H9 (cell line): ENCODE measurements around the gene SDHAF4. TPM values are rescaled to one million over a fixed set of nuclear protein-coding genes. Genes with fewer than 3 reads are reported as not detected.

ENCODE experiments used
- DNase-seq: peaks from one replicate; pipeline ENCODE4 v3.0.0-alpha.2; 2017
- H2AFZ ChIP-seq: one replicate; pipeline ENCODE4 v1.6.1; 2013; ENCODE audit warnings: mild to moderate bottlenecking, low read length, control low read depth, moderate library complexity
- H2AK5ac ChIP-seq: 2 replicates; pipeline ENCODE4 v1.6.1; 2013; ENCODE audit warnings: low read length, control low read depth, mixed read lengths; ENCODE audit not compliant: insufficient read length
- H2BK120ac ChIP-seq: one replicate; pipeline ENCODE4 v1.6.1; 2013; ENCODE audit warnings: low read depth, mild to moderate bottlenecking, low read length, control low read depth, inconsistent platforms; ENCODE audit not compliant: poor library complexity, severe bottlenecking
- H2BK12ac ChIP-seq: 2 replicates; pipeline ENCODE4 v1.6.1; 2013; ENCODE audit warnings: low read length, control low read depth, mixed read lengths, low read depth; ENCODE audit not compliant: insufficient read length
- H2BK15ac ChIP-seq: 2 replicates; pipeline ENCODE4 v1.6.1; 2013; ENCODE audit warnings: low read depth, low read length, control low read depth
- H2BK20ac ChIP-seq: one replicate; pipeline ENCODE4 v1.6.1; 2013; ENCODE audit warnings: low read depth, mild to moderate bottlenecking, low read length, control low read depth, inconsistent platforms; ENCODE audit not compliant: poor library complexity, severe bottlenecking
- H2BK5ac ChIP-seq: 2 replicates; pipeline ENCODE4 v1.6.1; 2013; ENCODE audit warnings: low read length, control low read depth, mixed read lengths; ENCODE audit not compliant: insufficient read length
- H3K14ac ChIP-seq: 2 replicates; pipeline ENCODE4 v1.6.1; 2013; ENCODE audit warnings: low read length, control low read depth; ENCODE audit not compliant: insufficient read depth
- H3K18ac ChIP-seq: 2 replicates; pipeline ENCODE4 v1.6.1; 2013; ENCODE audit warnings: low read depth, mild to moderate bottlenecking, mixed read lengths, low read length, control low read depth; ENCODE audit not compliant: insufficient read length
- H3K23ac ChIP-seq: 2 replicates; pipeline ENCODE4 v1.6.1; 2013; ENCODE audit warnings: low read length, control low read depth, mixed read lengths, low read depth; ENCODE audit not compliant: insufficient read length
- H3K23me2 ChIP-seq: 2 replicates; pipeline ENCODE4 v1.6.1; 2013; ENCODE audit warnings: low read depth, mild to moderate bottlenecking, mixed read lengths, low read length, control low read depth; ENCODE audit not compliant: insufficient read length, poor library complexity, severe bottlenecking
- H3K27ac ChIP-seq: 2 replicates; pipeline ENCODE4 v1.5.1; 2013; ENCODE audit warnings: low read length, control low read depth, mixed read lengths, low read depth; ENCODE audit not compliant: insufficient read length
- H3K27me3 ChIP-seq: 2 replicates; pipeline ENCODE4 v1.6.1; 2013; ENCODE audit warnings: low read length, control low read depth, inconsistent platforms; ENCODE audit not compliant: insufficient read depth
- H3K4ac ChIP-seq: 2 replicates; pipeline ENCODE4 v1.6.1; 2013; ENCODE audit warnings: low read depth, mild to moderate bottlenecking, control low read depth, inconsistent platforms, low read length, moderate library complexity
- H3K4me1 ChIP-seq: 2 replicates; pipeline ENCODE4 v1.6.1; 2013; ENCODE audit warnings: low read length, control low read depth, inconsistent platforms; ENCODE audit not compliant: insufficient read depth
- H3K4me2 ChIP-seq: 2 replicates; pipeline ENCODE4 v1.6.1; 2013; ENCODE audit warnings: low read length, control low read depth, mixed read lengths; ENCODE audit not compliant: insufficient read length, insufficient read depth
- H3K56ac ChIP-seq: 2 replicates; pipeline ENCODE4 v1.6.1; 2013; ENCODE audit warnings: low read depth, mild to moderate bottlenecking, mixed read lengths, low read length, control low read depth; ENCODE audit not compliant: insufficient read length
- H3K79me1 ChIP-seq: 2 replicates; pipeline ENCODE4 v1.6.1; 2013; ENCODE audit warnings: low read depth, mild to moderate bottlenecking, moderate library complexity, low read length, control low read depth, inconsistent platforms; ENCODE audit not compliant: insufficient read depth, poor library complexity, severe bottlenecking
- H3K79me2 ChIP-seq: 2 replicates; pipeline ENCODE4 v1.6.1; 2013; ENCODE audit warnings: low read length, control low read depth, inconsistent platforms; ENCODE audit not compliant: insufficient read depth
- H3K9ac ChIP-seq: 2 replicates; pipeline ENCODE4 v1.6.1; 2013; ENCODE audit warnings: low read length, control low read depth, mixed read lengths; ENCODE audit not compliant: insufficient read length; ENCODE audit errors: extremely low read depth
- H3K9me3 ChIP-seq: one replicate; pipeline ENCODE4 v1.6.1; 2013; ENCODE audit warnings: low read depth, low read length, inconsistent platforms; ENCODE audit not compliant: control insufficient read depth
- H3T11ph ChIP-seq: one replicate; pipeline ENCODE4 v1.6.1; 2013; ENCODE audit warnings: mild to moderate bottlenecking, low read length, control low read depth, inconsistent platforms
- H4K20me1 ChIP-seq: one replicate; pipeline ENCODE4 v1.6.1; 2013; ENCODE audit not compliant: control insufficient read depth, insufficient read length, insufficient read depth
- H4K5ac ChIP-seq: 2 replicates; pipeline ENCODE4 v1.6.1; 2013; ENCODE audit warnings: low read depth, mild to moderate bottlenecking, mixed read lengths, low read length, control low read depth; ENCODE audit not compliant: insufficient read length
- H4K8ac ChIP-seq: replicated peaks from 2 replicates; pipeline ENCODE4 v1.6.1; 2013; ENCODE audit warnings: low read length, control low read depth, mixed read lengths, low read depth; ENCODE audit not compliant: insufficient read length
- H4K91ac ChIP-seq: 2 replicates; pipeline ENCODE4 v1.6.1; 2013; ENCODE audit warnings: low read depth, mild to moderate bottlenecking, moderate library complexity, mixed read lengths, low read length, control low read depth; ENCODE audit not compliant: insufficient read length
- H3K27ac Mint-ChIP-seq, 3 experiments: 2 replicates in 2 of 3; 3 replicates in 1 of 3; pipeline ENCODE4 v1.8.0; 2020 to 2021; ENCODE audit warnings: mixed read lengths in 3 of 3, mild to moderate bottlenecking in 1 of 3, moderate library complexity in 1 of 3
- H3K27me3 Mint-ChIP-seq: 2 replicates; pipeline ENCODE4 v1.8.0; 2021; ENCODE audit warnings: low read depth, mild to moderate bottlenecking, moderate library complexity, mixed read lengths
- H3K36me3 Mint-ChIP-seq, 3 experiments: 2 replicates in 2 of 3; 3 replicates in 1 of 3; pipeline ENCODE4 v1.8.0; 2020 to 2021; ENCODE audit warnings: low read depth in 3 of 3, mixed read lengths in 3 of 3; ENCODE audit not compliant: insufficient read depth in 1 of 3
- H3K4me1 Mint-ChIP-seq, 2 experiments: 2 replicates each; pipeline ENCODE4 v1.8.0; 2020; ENCODE audit warnings: mixed read lengths in 2 of 2
- H3K4me3 Mint-ChIP-seq, 2 experiments: 2 replicates in 1 of 2; 3 replicates in 1 of 2; pipeline ENCODE4 v1.8.0; 2020 to 2021; ENCODE audit warnings: mild to moderate bottlenecking in 2 of 2, mixed read lengths in 2 of 2, moderate library complexity in 1 of 2
- H3K9me3 Mint-ChIP-seq, 2 experiments: 2 replicates in 1 of 2; 3 replicates in 1 of 2; pipeline ENCODE4 v1.8.0; 2020; ENCODE audit warnings: mild to moderate bottlenecking in 2 of 2, mixed read lengths in 2 of 2, moderate library complexity in 1 of 2
- WGBS: extraction: QIAGEN DNeasy Blood & Tissue Kit; methylation state at CpG from one replicate; pipeline ENCODE4 v1.1.7; 2013; ENCODE audit warnings: missing lambda C conversion rate, low lambda C conversion rate, mixed read lengths; ENCODE audit not compliant: insufficient read length; ENCODE audit errors: extremely low coverage; 5-methylcytosine and 5-hydroxymethylcytosine counted together
- total RNA-seq: library from RNA; stranded (reverse); gene quantifications from 2 replicates; pipeline ENCODE4 v1.2.1, GENCODE V29; 2021
- TF ChIP-seq, protein P1 (sequence below): fragments of 200-600 bp; sonication (generic); conservative IDR thresholded peaks from 3 replicates; pipeline ENCODE4 v1.8.0; 2021; ENCODE audit warnings: antibody characterized with exemption, mild to moderate bottlenecking

Gene SDHAF4
- total RNA-seq, 1 experiment from 2014 or later, result 9.2 TPM

DNA sequence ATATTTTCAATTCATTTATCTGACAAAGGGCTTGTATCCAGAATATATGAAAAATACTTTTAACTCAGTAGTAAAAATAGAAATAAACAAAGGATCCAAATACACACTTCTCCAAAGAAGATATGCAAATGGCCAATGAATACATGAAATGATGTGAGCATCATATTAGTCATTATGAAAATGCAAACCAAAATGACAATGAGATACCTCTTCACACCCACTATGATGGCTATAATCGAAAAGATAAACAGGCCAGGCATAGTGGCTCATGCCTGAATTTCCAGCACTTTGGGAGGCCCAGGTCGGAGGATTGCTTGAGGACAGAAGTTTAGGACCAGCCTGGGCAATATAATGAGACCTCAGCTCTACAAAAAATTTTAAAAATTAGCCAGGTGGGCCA is 67.1 kb downstream of the SDHAF4 start:
- Mint-ChIP-seq H3K36me3 (no peaks in the 10 kb centered on the region), H3K27me3 (no peaks in the 10 kb centered on the region), H3K9me3 (no peaks in the 10 kb centered on the region), H3K4me3 (no peak overlapping the region), H3K4me1 (peaks cover 3 to 7% of the 10 kb centered on the region in 2 experiments; a peak in 2 of 4 replicates), H3K27ac (no peak overlapping the region)
- Histone ChIP-seq H3K4me2 (no peak overlapping the region), H3K27me3 (no peaks in the 10 kb centered on the region), H3K9ac (no peak overlapping the region), H4K91ac (no peak overlapping the region), H2AFZ (no peak overlapping the region), H3K56ac (no peak overlapping the region), H4K5ac (no peak overlapping the region), H2BK120ac (no peak overlapping the region), H2BK12ac (no peak overlapping the region), H3K18ac (no peak overlapping the region), H3K4me1 (no peaks in the 10 kb centered on the region), H3K23ac (no peak overlapping the region), H2BK5ac (no peak overlapping the region), H3K14ac (no peak overlapping the region), H3K9me3 (no peaks in the 10 kb centered on the region), H3K23me2 (no peaks in the 10 kb centered on the region), H2AK5ac (no peak overlapping the region), H3K4ac (no peak overlapping the region), H2BK15ac (no peak overlapping the region), H3K79me1 (no peaks in the 10 kb centered on the region), H4K20me1 (no peaks in the 10 kb centered on the region), H4K8ac (no peak overlapping the region), H3K79me2 (no peaks in the 10 kb centered on the region), H3T11ph (no peak overlapping the region), H3K27ac (no peak overlapping the region), H2BK20ac (no peak overlapping the region)
- DNase-seq, result no peak
- TF ChIP-seq, protein P1, sequence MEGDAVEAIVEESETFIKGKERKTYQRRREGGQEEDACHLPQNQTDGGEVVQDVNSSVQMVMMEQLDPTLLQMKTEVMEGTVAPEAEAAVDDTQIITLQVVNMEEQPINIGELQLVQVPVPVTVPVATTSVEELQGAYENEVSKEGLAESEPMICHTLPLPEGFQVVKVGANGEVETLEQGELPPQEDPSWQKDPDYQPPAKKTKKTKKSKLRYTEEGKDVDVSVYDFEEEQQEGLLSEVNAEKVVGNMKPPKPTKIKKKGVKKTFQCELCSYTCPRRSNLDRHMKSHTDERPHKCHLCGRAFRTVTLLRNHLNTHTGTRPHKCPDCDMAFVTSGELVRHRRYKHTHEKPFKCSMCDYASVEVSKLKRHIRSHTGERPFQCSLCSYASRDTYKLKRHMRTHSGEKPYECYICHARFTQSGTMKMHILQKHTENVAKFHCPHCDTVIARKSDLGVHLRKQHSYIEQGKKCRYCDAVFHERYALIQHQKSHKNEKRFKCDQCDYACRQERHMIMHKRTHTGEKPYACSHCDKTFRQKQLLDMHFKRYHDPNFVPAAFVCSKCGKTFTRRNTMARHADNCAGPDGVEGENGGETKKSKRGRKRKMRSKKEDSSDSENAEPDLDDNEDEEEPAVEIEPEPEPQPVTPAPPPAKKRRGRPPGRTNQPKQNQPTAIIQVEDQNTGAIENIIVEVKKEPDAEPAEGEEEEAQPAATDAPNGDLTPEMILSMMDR, result no peak
- no CpG with 5 or more reads among the region's 2 CpGs for WGBS
